ENCODE measurements around the gene TMEM239.
"Not testable (repeated sequence)": the region's sequence is repeated elsewhere in the genome, so short reads cannot be mapped to it uniquely, and the experiment has no call there.

TMEM239 gene

DNA sequence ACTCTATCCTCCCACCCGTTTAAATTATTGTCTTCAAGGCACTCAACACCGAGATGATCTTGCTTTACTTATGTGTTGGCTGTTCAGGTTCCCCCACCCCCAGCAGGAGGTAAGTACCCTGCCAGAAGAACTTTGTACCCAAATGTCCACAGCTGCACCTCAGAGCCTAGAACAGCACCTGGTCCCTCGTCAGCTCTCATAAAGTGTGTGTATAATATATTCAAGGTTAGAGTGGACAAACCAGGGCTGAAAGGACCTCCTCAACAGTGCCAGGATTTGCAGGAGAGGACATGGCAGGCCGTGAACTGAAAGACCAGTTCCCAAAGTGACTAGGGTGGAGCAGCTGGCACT, 9.8 kb upstream of the TMEM239 start:
- Histone ChIP-seq H2AFZ (ENCODE audit: low read depth) (no peak overlapping the region), H3K4me3 (IDR thresholded peaks at IDR 0.05; ENCODE audit: insufficient read depth, low read depth, low read length) (no peak overlapping the region), H3K4me1 (ENCODE audit: low read depth, poor library complexity, severe bottlenecking) (no peaks in the 10 kb centered on the region), H4K20me1 (ENCODE audit: insufficient read depth) (no peaks in the 10 kb centered on the region), H3K9ac (no peak overlapping the region), H3K79me2 (ENCODE audit: insufficient read depth, low read depth) (no peaks in the 10 kb centered on the region), H3K36me3 (ENCODE audit: insufficient read depth) (no peaks in the 10 kb centered on the region), H3K4me2 (no peak overlapping the region), H3K27me3 (ENCODE audit: insufficient read depth, low read depth) (no peaks in the 10 kb centered on the region), H3K27ac (no peak overlapping the region)
- TF ChIP-seq, protein P1, sequence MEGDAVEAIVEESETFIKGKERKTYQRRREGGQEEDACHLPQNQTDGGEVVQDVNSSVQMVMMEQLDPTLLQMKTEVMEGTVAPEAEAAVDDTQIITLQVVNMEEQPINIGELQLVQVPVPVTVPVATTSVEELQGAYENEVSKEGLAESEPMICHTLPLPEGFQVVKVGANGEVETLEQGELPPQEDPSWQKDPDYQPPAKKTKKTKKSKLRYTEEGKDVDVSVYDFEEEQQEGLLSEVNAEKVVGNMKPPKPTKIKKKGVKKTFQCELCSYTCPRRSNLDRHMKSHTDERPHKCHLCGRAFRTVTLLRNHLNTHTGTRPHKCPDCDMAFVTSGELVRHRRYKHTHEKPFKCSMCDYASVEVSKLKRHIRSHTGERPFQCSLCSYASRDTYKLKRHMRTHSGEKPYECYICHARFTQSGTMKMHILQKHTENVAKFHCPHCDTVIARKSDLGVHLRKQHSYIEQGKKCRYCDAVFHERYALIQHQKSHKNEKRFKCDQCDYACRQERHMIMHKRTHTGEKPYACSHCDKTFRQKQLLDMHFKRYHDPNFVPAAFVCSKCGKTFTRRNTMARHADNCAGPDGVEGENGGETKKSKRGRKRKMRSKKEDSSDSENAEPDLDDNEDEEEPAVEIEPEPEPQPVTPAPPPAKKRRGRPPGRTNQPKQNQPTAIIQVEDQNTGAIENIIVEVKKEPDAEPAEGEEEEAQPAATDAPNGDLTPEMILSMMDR (conservative IDR thresholded peaks at IDR 0.05; ENCODE audit: low read depth, low read length) = no peak

DNA sequence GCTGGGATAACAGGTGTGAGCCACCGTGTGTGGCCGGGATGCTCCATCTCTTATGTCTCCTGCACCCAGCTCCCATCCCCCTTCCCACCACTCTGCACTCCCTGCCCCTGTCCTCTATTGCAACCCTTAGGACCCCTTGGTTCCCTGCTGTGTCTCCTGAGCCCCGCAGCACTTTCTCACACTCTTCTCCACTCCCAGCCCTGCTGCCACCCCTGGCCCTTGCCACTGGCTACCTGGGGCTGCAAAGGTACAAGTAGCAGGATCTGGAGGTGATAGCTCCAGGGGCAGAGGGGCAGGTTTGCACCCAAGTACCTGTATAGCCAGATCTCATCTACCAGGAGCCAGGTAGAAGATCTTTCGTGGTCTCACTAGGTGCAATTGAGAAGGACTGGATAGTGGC, 9.1 kb upstream of the TMEM239 start:
- TF ChIP-seq, protein P1 (conservative IDR thresholded peaks at IDR 0.05; ENCODE audit: low read depth, low read length) = no peak
- no peaks in the 10 kb centered on the region for H3K36me3 ChIP-seq (ENCODE audit: insufficient read depth)
- no peak overlapping the region for H3K27ac ChIP-seq
- H3K27me3 ChIP-seq (ENCODE audit: insufficient read depth, low read depth) = no peaks in the 10 kb centered on the region
- no peak overlapping the region for H3K4me2 ChIP-seq
- H3K4me1 ChIP-seq (ENCODE audit: low read depth, poor library complexity, severe bottlenecking) = no peaks in the 10 kb centered on the region
- H2AFZ ChIP-seq (ENCODE audit: low read depth) = no peak overlapping the region
- H4K20me1 ChIP-seq (ENCODE audit: insufficient read depth) = no peaks in the 10 kb centered on the region
- no peak overlapping the region for H3K4me3 ChIP-seq (IDR thresholded peaks at IDR 0.05; ENCODE audit: insufficient read depth, low read depth, low read length)
- H3K79me2 ChIP-seq (ENCODE audit: insufficient read depth, low read depth) = no peaks in the 10 kb centered on the region
- no peak overlapping the region for H3K9ac ChIP-seq

DNA sequence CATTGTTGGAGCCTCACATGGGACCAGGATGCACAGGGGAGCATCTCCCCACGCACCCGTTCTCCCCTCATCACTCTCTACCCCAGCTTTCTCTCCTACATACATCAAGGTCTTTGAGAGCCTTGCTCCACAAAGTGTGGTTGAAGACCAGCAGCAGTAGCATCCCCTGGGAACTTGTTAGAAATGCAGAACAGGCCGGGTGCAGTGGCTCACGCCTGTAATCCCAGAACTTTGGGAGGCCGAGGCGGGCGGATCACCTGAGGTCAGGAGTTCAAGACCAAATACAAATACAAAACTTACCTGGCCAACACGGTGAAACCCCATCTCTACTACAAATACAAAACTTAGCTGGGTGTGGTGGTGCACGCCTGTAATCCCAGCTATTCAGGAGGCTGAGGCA, 8.2 kb upstream of the TMEM239 start:
- H3K4me2 ChIP-seq; H3K27ac ChIP-seq; H3K79me2 ChIP-seq (ENCODE audit: insufficient read depth, low read depth); H4K20me1 ChIP-seq (ENCODE audit: insufficient read depth); H3K4me3 ChIP-seq (IDR thresholded peaks at IDR 0.05; ENCODE audit: insufficient read depth, low read depth, low read length); H2AFZ ChIP-seq (ENCODE audit: low read depth); H3K4me1 ChIP-seq (ENCODE audit: low read depth, poor library complexity, severe bottlenecking); H3K27me3 ChIP-seq (ENCODE audit: insufficient read depth, low read depth); H3K36me3 ChIP-seq (ENCODE audit: insufficient read depth); H3K9ac ChIP-seq: not testable (repeated sequence)

DNA sequence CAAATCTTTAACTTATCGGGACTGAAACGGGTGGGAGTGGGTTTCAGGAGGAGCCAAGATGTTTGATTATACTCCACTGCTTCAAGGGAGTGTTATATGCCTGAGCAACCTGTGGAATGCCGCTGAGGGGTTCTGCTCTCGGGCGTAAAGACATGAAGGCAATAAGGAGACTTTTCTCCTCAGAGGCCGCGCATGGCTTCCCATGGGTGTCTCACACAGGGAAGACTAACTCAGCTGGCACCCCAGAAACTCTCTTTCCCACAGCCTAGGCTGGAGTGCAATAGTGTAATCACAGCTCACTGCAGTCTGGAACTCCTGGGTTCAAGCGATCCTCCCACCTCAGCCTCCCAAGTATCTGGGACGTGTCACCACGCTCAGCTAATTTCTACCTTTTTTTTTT, 6.5 kb upstream of the TMEM239 start:
- no peaks in the 10 kb centered on the region for H3K4me1 ChIP-seq (ENCODE audit: low read depth, poor library complexity, severe bottlenecking)
- H4K20me1 ChIP-seq (ENCODE audit: insufficient read depth) = no peaks in the 10 kb centered on the region
- H3K79me2 ChIP-seq (ENCODE audit: insufficient read depth, low read depth) = no peaks in the 10 kb centered on the region
- no peak overlapping the region for H3K27ac ChIP-seq
- no peak overlapping the region for H3K9ac ChIP-seq
- H3K4me3 ChIP-seq (IDR thresholded peaks at IDR 0.05; ENCODE audit: insufficient read depth, low read depth, low read length) = no peak overlapping the region
- no peak overlapping the region for H3K4me2 ChIP-seq
- H3K27me3 ChIP-seq (ENCODE audit: insufficient read depth, low read depth) = no peaks in the 10 kb centered on the region
- no peaks in the 10 kb centered on the region for H3K36me3 ChIP-seq (ENCODE audit: insufficient read depth)
- TF ChIP-seq, protein P1 (conservative IDR thresholded peaks at IDR 0.05; ENCODE audit: low read depth, low read length) = no peak
- no peak overlapping the region for H2AFZ ChIP-seq (ENCODE audit: low read depth)

DNA sequence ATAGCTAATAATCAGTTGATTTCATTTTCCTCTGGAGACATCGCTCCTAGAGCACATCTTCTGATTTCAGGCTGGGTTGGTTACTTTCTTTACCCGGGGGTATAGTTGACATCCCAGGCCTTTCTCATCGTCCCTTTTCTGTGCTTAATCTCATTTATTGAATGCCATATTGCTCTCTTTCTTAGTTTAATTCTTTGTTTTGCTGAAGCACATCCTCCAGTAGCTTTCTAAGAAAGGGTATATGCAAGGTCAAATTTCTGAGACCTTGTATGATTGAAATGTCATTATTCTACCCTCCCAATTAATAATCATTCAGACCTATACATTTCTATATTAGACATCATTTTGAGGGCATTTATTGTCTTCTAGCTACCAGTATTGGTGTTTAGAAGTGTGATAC, 4.0 kb upstream of the TMEM239 start:
- no peak overlapping the region for H3K4me2 ChIP-seq
- H4K20me1 ChIP-seq (ENCODE audit: insufficient read depth) = no peaks in the 10 kb centered on the region
- TF ChIP-seq, protein P1 (conservative IDR thresholded peaks at IDR 0.05; ENCODE audit: low read depth, low read length) = no peak
- no peaks in the 10 kb centered on the region for H3K79me2 ChIP-seq (ENCODE audit: insufficient read depth, low read depth)
- no peaks in the 10 kb centered on the region for H3K36me3 ChIP-seq (ENCODE audit: insufficient read depth)
- no peak overlapping the region for H2AFZ ChIP-seq (ENCODE audit: low read depth)
- H3K27ac ChIP-seq = no peak overlapping the region
- H3K4me1 ChIP-seq (ENCODE audit: low read depth, poor library complexity, severe bottlenecking) = no peaks in the 10 kb centered on the region
- no peak overlapping the region for H3K4me3 ChIP-seq (IDR thresholded peaks at IDR 0.05; ENCODE audit: insufficient read depth, low read depth, low read length)
- no peaks in the 10 kb centered on the region for H3K27me3 ChIP-seq (ENCODE audit: insufficient read depth, low read depth)
- H3K9ac ChIP-seq = no peak overlapping the region
